HEK293T (cell line): ENCODE data around the gene C2CD3.

Experiments used
- FOXK2 ChIP-seq: fragments of 450-650 bp; IDR thresholded peaks from 2 replicates; pipeline ENCODE4 v1.6.1; 2016; ENCODE audit warnings: mild to moderate bottlenecking
- FOXM1 ChIP-seq: fragments of 450-650 bp; IDR thresholded peaks from 2 replicates; pipeline ENCODE4 v1.6.1; 2017; ENCODE audit warnings: mild to moderate bottlenecking, borderline replicate concordance
- HDGF ChIP-seq: fragments of 450-650 bp; IDR thresholded peaks from 2 replicates; pipeline ENCODE4 v1.6.1; 2017; ENCODE audit warnings: antibody characterized with exemption, borderline replicate concordance
- SP1 ChIP-seq: fragments of 450-650 bp; IDR thresholded peaks from 2 replicates; pipeline ENCODE4 v1.6.1; 2017
- SUZ12 ChIP-seq: fragments of 450-650 bp; IDR thresholded peaks from 2 replicates; pipeline ENCODE4 v1.6.1; 2016; ENCODE audit warnings: mild to moderate bottlenecking
- ZNF384 ChIP-seq: fragments of 450-650 bp; IDR thresholded peaks from 2 replicates; pipeline ENCODE4 v1.6.1; 2016
- TF ChIP-seq, protein P1 (sequence below): fragments of 450-650 bp; IDR thresholded peaks from 2 replicates; pipeline ENCODE4 v1.6.1; 2016

DNA sequence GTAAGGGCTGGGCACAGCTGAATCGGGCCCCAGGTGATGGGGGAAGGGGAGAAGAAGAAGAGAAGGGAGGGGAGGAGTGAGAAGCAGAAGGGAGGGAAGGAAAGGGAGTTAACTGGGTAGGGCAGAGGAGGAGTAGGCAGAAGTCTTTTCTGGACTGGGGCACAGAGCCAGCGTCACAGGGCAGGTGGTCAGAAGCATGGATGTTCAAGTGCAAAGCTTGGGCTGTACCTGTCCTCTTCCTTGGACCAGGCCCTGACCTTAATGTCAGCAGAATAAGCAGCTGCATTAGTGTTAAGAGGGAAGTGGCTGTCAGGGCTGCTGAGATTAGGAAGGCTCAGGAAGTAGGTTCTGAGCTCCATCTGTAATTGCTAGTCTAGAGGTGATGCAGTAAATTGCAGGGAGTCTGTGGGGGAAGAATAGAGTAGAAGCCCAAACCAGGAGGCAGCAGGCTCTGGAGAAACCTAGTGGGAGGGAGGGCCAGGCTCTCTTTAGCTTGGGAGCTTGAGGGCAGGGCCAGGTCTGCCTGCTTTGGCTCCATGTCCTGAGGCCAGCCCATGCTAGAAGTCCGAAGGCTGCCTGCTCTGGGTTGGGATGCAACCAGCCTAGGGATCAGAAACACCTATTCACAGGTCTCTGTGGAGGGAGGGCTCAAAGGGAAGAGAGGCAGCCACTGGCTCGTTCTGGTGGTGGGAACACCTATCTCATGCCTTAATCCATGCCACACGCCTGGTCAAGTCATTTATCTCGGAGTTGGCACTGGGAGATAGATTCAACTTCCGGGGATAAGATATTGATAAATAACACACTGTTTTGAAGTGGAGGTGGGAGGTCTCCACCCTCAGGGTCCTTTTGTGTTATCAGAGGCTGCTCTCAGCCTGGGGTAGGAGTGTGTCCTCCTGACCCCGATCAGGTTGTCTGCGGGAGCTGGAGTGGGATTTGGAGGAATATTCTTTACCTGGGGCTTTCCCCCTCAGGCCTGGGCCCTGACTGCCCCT is 160.2 kb downstream of the C2CD3 start:
- TF ChIP-seq HDGF (no peak), ZNF384 (no peak), SP1 (no peak), FOXK2 (no peak), SUZ12 (no peak), FOXM1 (no peak)
- TF ChIP-seq, protein P1, sequence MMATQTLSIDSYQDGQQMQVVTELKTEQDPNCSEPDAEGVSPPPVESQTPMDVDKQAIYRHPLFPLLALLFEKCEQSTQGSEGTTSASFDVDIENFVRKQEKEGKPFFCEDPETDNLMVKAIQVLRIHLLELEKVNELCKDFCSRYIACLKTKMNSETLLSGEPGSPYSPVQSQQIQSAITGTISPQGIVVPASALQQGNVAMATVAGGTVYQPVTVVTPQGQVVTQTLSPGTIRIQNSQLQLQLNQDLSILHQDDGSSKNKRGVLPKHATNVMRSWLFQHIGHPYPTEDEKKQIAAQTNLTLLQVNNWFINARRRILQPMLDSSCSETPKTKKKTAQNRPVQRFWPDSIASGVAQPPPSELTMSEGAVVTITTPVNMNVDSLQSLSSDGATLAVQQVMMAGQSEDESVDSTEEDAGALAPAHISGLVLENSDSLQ: no peak
